Progenitor cell of endocrine pancreas (in vitro differentiated cells): ENCODE results near the gene PACS2. TPM values are rescaled to one million over a fixed set of nuclear protein-coding genes. Genes with fewer than 3 reads are reported as not detected.

Experiments used
- DNase-seq: peaks from one replicate; pipeline ENCODE4 v3.0.0; 2021; ENCODE audit warnings: low spot score; ENCODE audit not compliant: unreplicated experiment
- H3K27ac Mint-ChIP-seq: 2 replicates; pipeline ENCODE4 v1.8.0; 2021; ENCODE audit warnings: mild to moderate bottlenecking, moderate library complexity, mixed read lengths
- H3K27me3 Mint-ChIP-seq: 2 replicates; pipeline ENCODE4 v1.8.0; 2021; ENCODE audit warnings: mixed read lengths
- H3K36me3 Mint-ChIP-seq: 2 replicates; pipeline ENCODE4 v1.8.0; 2022; ENCODE audit warnings: mixed read lengths; ENCODE audit not compliant: insufficient read depth
- H3K4me1 Mint-ChIP-seq: 2 replicates; pipeline ENCODE4 v1.8.0; 2021; ENCODE audit warnings: low read depth, mixed read lengths
- H3K4me3 Mint-ChIP-seq: 2 replicates; pipeline ENCODE4 v1.8.0; 2021; ENCODE audit warnings: low read depth, mild to moderate bottlenecking, moderate library complexity, mixed read lengths
- H3K9me3 Mint-ChIP-seq: 2 replicates; pipeline ENCODE4 v1.8.0; 2021; ENCODE audit warnings: low read depth, mixed read lengths
- total RNA-seq: library from RNA; stranded (reverse); gene quantifications from 2 replicates; pipeline ENCODE4 v1.2.1, GENCODE V29; 2021
- TF ChIP-seq, protein P1 (sequence below): fragments of 200-600 bp; sonication (generic); IDR thresholded peaks from one replicate; pipeline ENCODE4 v1.5.0; 2021; ENCODE audit warnings: antibody characterized with exemption, mild to moderate bottlenecking; ENCODE audit not compliant: unreplicated experiment

The PACS2 gene
- total RNA-seq, 1 donor from 2014 or later = 193 TPM

GRCh38 chr14:105431256-105431655 is 116.7 kb downstream of the PACS2 start:
- H3K9me3 Mint-ChIP-seq = peaks cover 16% of the 10 kb centered on the region
- TF ChIP-seq, protein P1, sequence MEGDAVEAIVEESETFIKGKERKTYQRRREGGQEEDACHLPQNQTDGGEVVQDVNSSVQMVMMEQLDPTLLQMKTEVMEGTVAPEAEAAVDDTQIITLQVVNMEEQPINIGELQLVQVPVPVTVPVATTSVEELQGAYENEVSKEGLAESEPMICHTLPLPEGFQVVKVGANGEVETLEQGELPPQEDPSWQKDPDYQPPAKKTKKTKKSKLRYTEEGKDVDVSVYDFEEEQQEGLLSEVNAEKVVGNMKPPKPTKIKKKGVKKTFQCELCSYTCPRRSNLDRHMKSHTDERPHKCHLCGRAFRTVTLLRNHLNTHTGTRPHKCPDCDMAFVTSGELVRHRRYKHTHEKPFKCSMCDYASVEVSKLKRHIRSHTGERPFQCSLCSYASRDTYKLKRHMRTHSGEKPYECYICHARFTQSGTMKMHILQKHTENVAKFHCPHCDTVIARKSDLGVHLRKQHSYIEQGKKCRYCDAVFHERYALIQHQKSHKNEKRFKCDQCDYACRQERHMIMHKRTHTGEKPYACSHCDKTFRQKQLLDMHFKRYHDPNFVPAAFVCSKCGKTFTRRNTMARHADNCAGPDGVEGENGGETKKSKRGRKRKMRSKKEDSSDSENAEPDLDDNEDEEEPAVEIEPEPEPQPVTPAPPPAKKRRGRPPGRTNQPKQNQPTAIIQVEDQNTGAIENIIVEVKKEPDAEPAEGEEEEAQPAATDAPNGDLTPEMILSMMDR = no peak
- no peak overlapping the region for H3K27ac Mint-ChIP-seq
- H3K4me3 Mint-ChIP-seq = no peak overlapping the region
- peaks cover 40% of the 10 kb centered on the region for H3K36me3 Mint-ChIP-seq
- no peaks in the 10 kb centered on the region for H3K27me3 Mint-ChIP-seq
- no peak for DNase-seq
- H3K4me1 Mint-ChIP-seq = no peaks in the 10 kb centered on the region

DNA sequence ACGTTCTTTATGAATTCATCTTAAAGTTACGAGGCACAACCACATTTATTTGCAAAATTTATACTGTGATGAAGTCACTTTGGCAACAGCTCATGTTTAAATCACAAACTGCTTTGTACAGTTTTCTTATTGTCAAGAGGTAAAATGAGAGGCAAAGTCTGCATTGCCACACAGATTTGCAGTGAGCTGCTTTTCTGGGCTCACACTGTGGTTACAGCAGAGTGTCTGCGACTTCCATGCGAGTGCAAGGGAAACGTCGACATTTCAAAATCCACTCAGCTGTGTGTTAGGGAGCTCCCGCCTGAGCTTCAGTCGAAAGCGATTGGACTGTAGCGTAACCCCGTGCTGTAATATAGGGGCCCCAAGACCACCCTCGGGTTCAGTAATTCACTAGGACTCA is 118.1 kb downstream of the PACS2 start:
- H3K36me3 Mint-ChIP-seq = peaks cover 28% of the 10 kb centered on the region
- no peaks in the 10 kb centered on the region for H3K27me3 Mint-ChIP-seq
- no peaks in the 10 kb centered on the region for H3K4me1 Mint-ChIP-seq
- DNase-seq = no peak
- no peak overlapping the region for H3K27ac Mint-ChIP-seq
- TF ChIP-seq, protein P1 = no peak
- H3K9me3 Mint-ChIP-seq = peaks cover 9% of the 10 kb centered on the region
- H3K4me3 Mint-ChIP-seq = no peak overlapping the region

DNA sequence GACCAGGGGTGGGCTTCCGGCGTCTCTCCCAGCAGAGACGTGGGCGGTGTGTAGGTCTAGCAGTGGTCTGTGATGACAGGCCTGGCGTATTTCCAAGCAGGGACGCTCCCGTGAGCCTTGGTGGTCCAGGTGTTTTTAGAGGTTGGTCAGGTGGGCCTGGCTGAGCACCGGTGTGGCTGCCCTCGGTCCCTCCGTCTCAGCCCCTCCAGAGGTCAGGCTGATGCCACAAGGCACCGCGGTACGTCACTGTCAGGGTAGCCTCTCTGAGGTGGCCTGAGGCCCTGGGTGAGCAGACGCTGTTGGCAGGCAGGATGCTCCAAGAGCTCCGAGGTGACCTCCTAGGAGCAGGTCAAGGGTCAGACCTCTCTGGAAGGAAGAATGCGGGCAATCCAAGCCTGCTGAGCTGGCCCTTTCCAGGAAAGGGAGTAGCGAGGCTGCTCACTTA is 118.6 kb downstream of the PACS2 start:
- Mint-ChIP-seq H3K36me3 (peaks cover 25% of the 10 kb centered on the region), H3K27me3 (no peaks in the 10 kb centered on the region), H3K27ac (no peak overlapping the region), H3K9me3 (peaks cover 9% of the 10 kb centered on the region), H3K4me1 (no peaks in the 10 kb centered on the region), H3K4me3 (no peak overlapping the region)
- TF ChIP-seq, protein P1 = no peak
- no peak for DNase-seq

DNA sequence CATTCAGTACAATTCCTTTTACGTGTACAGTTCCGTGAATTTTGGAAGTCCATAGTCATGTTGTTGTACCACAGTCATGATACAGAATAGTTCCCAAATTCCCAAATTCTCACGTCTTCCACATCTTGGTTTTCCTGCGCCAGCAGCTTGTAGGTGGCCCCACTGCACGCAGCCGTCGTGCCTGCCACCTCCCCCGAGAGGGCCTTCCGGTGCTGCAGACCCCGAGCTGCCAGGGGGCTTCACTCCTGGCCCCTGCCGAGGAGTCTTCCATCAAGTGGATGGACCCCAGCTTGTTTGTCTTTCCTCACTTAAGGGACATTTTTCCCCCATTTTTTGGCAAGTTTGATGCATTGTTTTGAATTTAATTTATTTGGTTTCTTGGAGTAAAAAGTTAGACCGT is 121.9 kb downstream of the PACS2 start:
- Mint-ChIP-seq H3K27me3 (no peaks in the 10 kb centered on the region), H3K9me3 (peaks cover 6% of the 10 kb centered on the region), H3K4me3 (no peak overlapping the region), H3K36me3 (peaks cover 10% of the 10 kb centered on the region), H3K27ac (no peak overlapping the region), H3K4me1 (no peaks in the 10 kb centered on the region)
- TF ChIP-seq, protein P1 = no peak
- no peak for DNase-seq

- no peaks in the 10 kb centered on the region for H3K27me3 Mint-ChIP-seq
Observed at GRCh38 chr14:105436891-105437722, 122.6 kb downstream of the PACS2 start.

More at GRCh38 chr14:105436891-105437722, 122.6 kb downstream of the PACS2 start:
- no peak for DNase-seq
- no peak overlapping the region for H3K27ac Mint-ChIP-seq
- H3K36me3 Mint-ChIP-seq = peaks cover 12% of the 10 kb centered on the region
- TF ChIP-seq, protein P1 = no peak
- H3K9me3 Mint-ChIP-seq = peaks cover 6% of the 10 kb centered on the region
- no peaks in the 10 kb centered on the region for H3K4me1 Mint-ChIP-seq
- H3K4me3 Mint-ChIP-seq = no peak overlapping the region
